GM19452 (cell line): ENCODE data around the gene QSOX2.

Experiments
- ATAC-seq: cut with Tn5 transposase; IDR thresholded peaks from one replicate; pipeline ENCODE4 v1.9.1; 2021; ENCODE audit not compliant: unreplicated experiment

The QSOX2 gene

GRCh38 chr9:136206602-136207275 is 38.9 kb downstream of the QSOX2 start:
- ATAC-seq, result no peak

GRCh38 chr9:136205707-136205992 is 40.0 kb downstream of the QSOX2 start:
- no peak for ATAC-seq

GRCh38 chr9:136204838-136205706 is 40.5 kb downstream of the QSOX2 start, which contains the start of gene LHX3:
Gene LHX3, minus strand, starts transcription at chr9:136205128. Its CDS starts 116 bp downstream, at chr9:136205012.
- ATAC-seq, result no peak

- ATAC-seq, result no peak
Measured at GRCh38 chr9:136204145-136204805, 41.3 kb downstream of the QSOX2 start.

GRCh38 chr9:136203408-136204144 is 42.0 kb downstream of the QSOX2 start:
- ATAC-seq, result no peak

GRCh38 chr9:136202454-136203407 is 42.9 kb downstream of the QSOX2 start:
- ATAC-seq, result no peak

GRCh38 chr9:136201609-136202453 is 43.8 kb downstream of the QSOX2 start:
- no peak for ATAC-seq

GRCh38 chr9:136201174-136201573 is 44.4 kb downstream of the QSOX2 start:
- ATAC-seq, result no peak

GRCh38 chr9:136200424-136200823 is 45.2 kb downstream of the QSOX2 start:
- no peak for ATAC-seq

GRCh38 chr9:136199391-136200288 is 46.0 kb downstream of the QSOX2 start:
- ATAC-seq, result no peak

GRCh38 chr9:136198605-136199083 is 47.0 kb downstream of the QSOX2 start:
- ATAC-seq, result no peak

GRCh38 chr9:136197930-136198604 is 47.5 kb downstream of the QSOX2 start:
- no peak for ATAC-seq

- no peak for ATAC-seq
Measured at GRCh38 chr9:136197084-136197875, 48.3 kb downstream of the QSOX2 start.

- ATAC-seq, result no peak
Measured at GRCh38 chr9:136196404-136197083, 49.1 kb downstream of the QSOX2 start.

- ATAC-seq, result no peak
Measured at GRCh38 chr9:136194540-136194939, 51.1 kb downstream of the QSOX2 start.

GRCh38 chr9:136193891-136194279 is 51.7 kb downstream of the QSOX2 start:
- no peak for ATAC-seq
